Activated CD4-positive, alpha-beta memory T cell treated with anti-CD3 and anti-CD28 coated beads for 36 hours (primary cell): ENCODE measurements around the gene PDE6A. TPM values are rescaled to one million over a fixed set of nuclear protein-coding genes. Genes with fewer than 3 reads are reported as not detected.
"Not testable (repeated sequence)": the region's sequence is repeated elsewhere in the genome, so short reads cannot be mapped to it uniquely, and the experiment has no call there.

Experiments
- CTCF ChIA-PET: fragments of 350-600 bp; sonication (Branson Sonifier 250); formaldehyde crosslinking; loops from one replicate; lab custom pipeline; 2021; ENCODE audit warnings: antibody characterized with exemption, inconsistent platforms; lab: Charles Lee
- POLR2A ChIA-PET: fragments of 350-600 bp; sonication (Branson Sonifier 250); formaldehyde crosslinking; loops from one replicate; lab custom pipeline; 2021; ENCODE audit warnings: antibody characterized with exemption; lab: Charles Lee
- DNase-seq: peaks from one replicate; pipeline ENCODE4 v3.0.0-alpha.2; 2020
- H3K27ac Mint-ChIP-seq: one replicate; pipeline ENCODE4 v1.8.0; 2021; ENCODE audit warnings: mixed read lengths
- H3K27me3 Mint-ChIP-seq: one replicate; pipeline ENCODE4 v1.8.0; 2021; ENCODE audit warnings: mixed read lengths
- H3K36me3 Mint-ChIP-seq: one replicate; pipeline ENCODE4 v1.8.0; 2021; ENCODE audit warnings: mixed read lengths
- H3K4me1 Mint-ChIP-seq: one replicate; pipeline ENCODE4 v1.8.0; 2021; ENCODE audit warnings: low read depth, mixed read lengths
- H3K4me3 Mint-ChIP-seq: one replicate; pipeline ENCODE4 v1.8.0; 2021; ENCODE audit warnings: mild to moderate bottlenecking, mixed read lengths
- H3K9me3 Mint-ChIP-seq: one replicate; pipeline ENCODE4 v1.8.0; 2021; ENCODE audit warnings: mixed read lengths
- intact Hi-C: fragments of 100-400 bp; cut with micrococcal nuclease; formaldehyde crosslinking; loops from one replicate; pipeline ENCODE4 v1.15.1; 2023
- total RNA-seq, 2 experiments: library from RNA; stranded (reverse); gene quantifications; one replicate each; pipeline ENCODE4 v1.2.3, GENCODE V29; 2021

The PDE6A gene
- total RNA-seq, 2 experiments from 2014 or later, result not detected

- ChIA-PET POLR2A (no interaction called here), CTCF (interaction anchor here (1.6 kb wide), 2 partner anchors 9 to 39 kb away, joined by 5 to 6 read pairs; partner anchors contain the start of gene SLC26A2)
- Mint-ChIP-seq H3K4me3 (no peak overlapping the region), H3K9me3 (no peaks in the 10 kb centered on the region), H3K27ac (no peak overlapping the region), H3K4me1 (no peaks in the 10 kb centered on the region), H3K27me3 (peaks cover 6% of the 10 kb centered on the region), H3K36me3 (no peaks in the 10 kb centered on the region)
- DNase-seq, result no peak
- intact Hi-C loops, result no loop called here
Measured at GRCh38 chr5:149951138-149951749, 6.7 kb upstream of the PDE6A start.

- CTCF ChIA-PET, result interaction anchor here (0.7 to 0.9 kb wide), 3 partner anchors 8 to 97 kb away, joined by 3 to 4 read pairs (median 3); no protein-coding TSS in a partner anchor
- H3K4me1 Mint-ChIP-seq, result no peaks in the 10 kb centered on the region
- H3K36me3 Mint-ChIP-seq, result no peaks in the 10 kb centered on the region
- peaks cover 6% of the 10 kb centered on the region for H3K27me3 Mint-ChIP-seq
- POLR2A ChIA-PET, result no interaction called here
- no peak for DNase-seq
- no peak overlapping the region for H3K4me3 Mint-ChIP-seq
- no peak overlapping the region for H3K27ac Mint-ChIP-seq
- H3K9me3 Mint-ChIP-seq, result no peaks in the 10 kb centered on the region
- intact Hi-C loops, result no loop called here
Measured at GRCh38 chr5:149948993-149949392, 4.4 kb upstream of the PDE6A start.

- Mint-ChIP-seq H3K4me3 (no peak overlapping the region), H3K9me3 (no peaks in the 10 kb centered on the region), H3K36me3 (no peaks in the 10 kb centered on the region), H3K27me3 (peaks cover 7% of the 10 kb centered on the region), H3K27ac (no peak overlapping the region), H3K4me1 (no peaks in the 10 kb centered on the region)
- no peak for DNase-seq
- intact Hi-C loops, result no loop called here
- CTCF ChIA-PET, result interaction anchor here (1.0 to 1.5 kb wide), 2 partner anchors 13 to 108 kb away, joined by 5 to 6 read pairs; no protein-coding TSS in a partner anchor
- POLR2A ChIA-PET, result no interaction called here
Measured at GRCh38 chr5:149946118-149946517, 1.5 kb upstream of the PDE6A start.

GRCh38 chr5:149943177-149943949, 1.2 kb downstream of the PDE6A start:
- H3K27me3 Mint-ChIP-seq, H3K9me3 Mint-ChIP-seq, H3K27ac Mint-ChIP-seq, H3K4me3 Mint-ChIP-seq, DNase-seq, H3K4me1 Mint-ChIP-seq, intact Hi-C loops, POLR2A ChIA-PET, H3K36me3 Mint-ChIP-seq: not testable (repeated sequence)
- CTCF ChIA-PET, result interaction anchor here (0.6 kb wide), 1 partner anchor 51 kb away, joined by 3 read pairs; no protein-coding TSS in a partner anchor

- H3K36me3 Mint-ChIP-seq, POLR2A ChIA-PET: not testable (repeated sequence)
Measured at GRCh38 chr5:149942741-149943169, 1.8 kb downstream of the PDE6A start.

GRCh38 chr5:149942199-149942598, 2.4 kb downstream of the PDE6A start:
- ChIA-PET POLR2A (no interaction called here), CTCF (no interaction called here)
- Mint-ChIP-seq H3K9me3 (no peaks in the 10 kb centered on the region), H3K27ac (no peak overlapping the region), H3K36me3 (no peaks in the 10 kb centered on the region), H3K27me3 (peaks cover 1% of the 10 kb centered on the region), H3K4me1 (peaks cover 9% of the 10 kb centered on the region), H3K4me3 (no peak overlapping the region)
- DNase-seq, result no peak
- intact Hi-C loops, result no loop called here

More at GRCh38 chr5:149942741-149943169, 1.8 kb downstream of the PDE6A start:
- H3K27me3 Mint-ChIP-seq, H3K9me3 Mint-ChIP-seq, intact Hi-C loops, DNase-seq, CTCF ChIA-PET, H3K4me3 Mint-ChIP-seq, H3K4me1 Mint-ChIP-seq, H3K27ac Mint-ChIP-seq: not testable (repeated sequence)

- Mint-ChIP-seq H3K9me3 (no peaks in the 10 kb centered on the region), H3K27me3 (peaks cover 4% of the 10 kb centered on the region), H3K4me3 (no peak overlapping the region), H3K36me3 (no peaks in the 10 kb centered on the region), H3K4me1 (peaks cover 9% of the 10 kb centered on the region), H3K27ac (no peak overlapping the region)
- ChIA-PET CTCF (no interaction called here), POLR2A (no interaction called here)
- DNase-seq, result no peak
- intact Hi-C loops, result no loop called here
Measured at GRCh38 chr5:149941795-149942194, 2.8 kb downstream of the PDE6A start.

GRCh38 chr5:149940941-149941644, 3.5 kb downstream of the PDE6A start:
- Mint-ChIP-seq H3K9me3 (no peaks in the 10 kb centered on the region), H3K4me3 (no peak overlapping the region), H3K27me3 (peaks cover 5% of the 10 kb centered on the region), H3K27ac (no peak overlapping the region), H3K36me3 (no peaks in the 10 kb centered on the region), H3K4me1 (peaks cover 9% of the 10 kb centered on the region)
- POLR2A ChIA-PET, result no interaction called here
- no peak for DNase-seq
- intact Hi-C loops, result loop anchor here (1.0 kb wide), 1 partner anchor 18 kb away; no protein-coding TSS in a partner anchor
- CTCF ChIA-PET, result no interaction called here

- Mint-ChIP-seq H3K9me3 (no peaks in the 10 kb centered on the region), H3K27ac (no peak overlapping the region), H3K36me3 (no peaks in the 10 kb centered on the region), H3K27me3 (peaks cover 5% of the 10 kb centered on the region), H3K4me3 (no peak overlapping the region), H3K4me1 (peaks cover 9% of the 10 kb centered on the region)
- CTCF ChIA-PET, result no interaction called here
- DNase-seq, result no peak
- intact Hi-C loops, result loop anchor here (1.0 kb wide), 1 partner anchor 19 kb away; no protein-coding TSS in a partner anchor
- POLR2A ChIA-PET, result interaction anchor here (0.7 kb wide), 1 partner anchor 51 kb away, joined by 3 read pairs; no protein-coding TSS in a partner anchor
Measured at GRCh38 chr5:149940077-149940574, 4.5 kb downstream of the PDE6A start.

GRCh38 chr5:149939546-149939945, 5.0 kb downstream of the PDE6A start:
- Mint-ChIP-seq H3K27ac (no peak overlapping the region), H3K36me3 (no peaks in the 10 kb centered on the region), H3K27me3 (peaks cover 5% of the 10 kb centered on the region), H3K4me3 (no peak overlapping the region), H3K4me1 (peaks cover 9% of the 10 kb centered on the region), H3K9me3 (no peaks in the 10 kb centered on the region)
- intact Hi-C loops, result no loop called here
- POLR2A ChIA-PET, result interaction anchor here (0.7 kb wide), 1 partner anchor 51 kb away, joined by 3 read pairs; no protein-coding TSS in a partner anchor
- no peak for DNase-seq
- CTCF ChIA-PET, result interaction anchor here (0.6 to 0.8 kb wide), 3 partner anchors 20 to 51 kb away, joined by 3 to 6 read pairs (median 4); no protein-coding TSS in a partner anchor

- H3K4me1 Mint-ChIP-seq, result peaks cover 9% of the 10 kb centered on the region
- no peaks in the 10 kb centered on the region for H3K36me3 Mint-ChIP-seq
- H3K27ac Mint-ChIP-seq, result no peak overlapping the region
- POLR2A ChIA-PET, result no interaction called here
- no peaks in the 10 kb centered on the region for H3K9me3 Mint-ChIP-seq
- H3K27me3 Mint-ChIP-seq, result peaks cover 5% of the 10 kb centered on the region
- peak; percentile 41 for DNase-seq
- H3K4me3 Mint-ChIP-seq, result no peak overlapping the region
- intact Hi-C loops, result no loop called here
- CTCF ChIA-PET, result interaction anchor here (0.6 to 0.8 kb wide), 3 partner anchors 21 to 52 kb away, joined by 3 to 6 read pairs (median 4); no protein-coding TSS in a partner anchor
Measured at GRCh38 chr5:149938791-149939358, 5.7 kb downstream of the PDE6A start.
